Vagina (tissue), 2 donors: ENCODE measurements around the gene CHAMP1.
"Not testable (repeated sequence)": the region's sequence is repeated elsewhere in the genome, so short reads cannot be mapped to it uniquely, and the experiment has no call there.

ENCODE experiments used
- POLR2AphosphoS5 ChIP-seq, 2 donors: sonication (generic); formaldehyde crosslinking; IDR thresholded peaks; one replicate each; pipeline ENCODE4 v1.9.0; 2017; ENCODE audit warnings: antibody characterized with exemption in 2 of 2, mild to moderate bottlenecking in 2 of 2, low read depth in 1 of 2; ENCODE audit not compliant: insufficient read depth in 1 of 2
- TF ChIP-seq, protein P1 (sequence below), 3 experiments: fragments of 450-650 bp in 2 of 3; fragments of 200-600 bp in 1 of 3; sonication (generic) in 1 of 3; IDR thresholded peaks; one replicate each; pipeline ENCODE4 v1.5.1; 2017 to 2019; ENCODE audit warnings: antibody characterized with exemption in 3 of 3, mild to moderate bottlenecking in 2 of 3, moderate library complexity in 2 of 3

DNA sequence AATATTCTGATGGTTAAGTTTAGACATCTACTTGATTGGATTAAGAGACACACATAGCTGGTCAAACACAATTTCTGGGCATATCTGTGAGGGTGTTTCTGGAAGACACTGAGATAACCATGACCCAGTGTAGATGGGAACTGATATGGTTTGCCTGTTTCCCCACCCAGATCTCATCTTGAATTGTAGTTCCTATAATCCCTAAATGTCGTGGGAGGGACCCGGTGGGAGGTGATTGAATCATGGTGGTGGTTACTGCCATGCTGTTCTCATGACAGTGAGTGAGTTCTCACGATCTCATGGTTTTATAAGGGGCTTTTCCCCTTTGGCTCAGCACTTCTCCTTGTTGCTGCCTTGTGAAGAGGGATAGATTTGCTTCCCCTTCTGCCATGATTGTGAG, 33.0 kb downstream of the CHAMP1 start:
- TF ChIP-seq, protein P1, sequence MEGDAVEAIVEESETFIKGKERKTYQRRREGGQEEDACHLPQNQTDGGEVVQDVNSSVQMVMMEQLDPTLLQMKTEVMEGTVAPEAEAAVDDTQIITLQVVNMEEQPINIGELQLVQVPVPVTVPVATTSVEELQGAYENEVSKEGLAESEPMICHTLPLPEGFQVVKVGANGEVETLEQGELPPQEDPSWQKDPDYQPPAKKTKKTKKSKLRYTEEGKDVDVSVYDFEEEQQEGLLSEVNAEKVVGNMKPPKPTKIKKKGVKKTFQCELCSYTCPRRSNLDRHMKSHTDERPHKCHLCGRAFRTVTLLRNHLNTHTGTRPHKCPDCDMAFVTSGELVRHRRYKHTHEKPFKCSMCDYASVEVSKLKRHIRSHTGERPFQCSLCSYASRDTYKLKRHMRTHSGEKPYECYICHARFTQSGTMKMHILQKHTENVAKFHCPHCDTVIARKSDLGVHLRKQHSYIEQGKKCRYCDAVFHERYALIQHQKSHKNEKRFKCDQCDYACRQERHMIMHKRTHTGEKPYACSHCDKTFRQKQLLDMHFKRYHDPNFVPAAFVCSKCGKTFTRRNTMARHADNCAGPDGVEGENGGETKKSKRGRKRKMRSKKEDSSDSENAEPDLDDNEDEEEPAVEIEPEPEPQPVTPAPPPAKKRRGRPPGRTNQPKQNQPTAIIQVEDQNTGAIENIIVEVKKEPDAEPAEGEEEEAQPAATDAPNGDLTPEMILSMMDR (IDR thresholded peaks at IDR 0.05), result not testable (repeated sequence)
- TF ChIP-seq POLR2AphosphoS5 (IDR thresholded peaks at IDR 0.05; ENCODE audit: insufficient read depth in 1 of 2, low read depth in 1 of 2), result not testable (repeated sequence)
